Mesenchymal stem cell (in vitro differentiated cells and primary cell): ENCODE measurements around the gene GDF11.

ENCODE experiments used
- DNase-seq: peaks from one replicate; pipeline ENCODE4 v3.0.0-alpha.2; 2013
- H2AFZ ChIP-seq: one replicate; pipeline ENCODE4 v1.6.1; 2013; ENCODE audit warnings: low read depth, mild to moderate bottlenecking, control low read depth, inconsistent platforms, low read length, moderate library complexity
- H2AK5ac ChIP-seq: 2 replicates; pipeline ENCODE4 v1.6.1; 2013; ENCODE audit warnings: low read length, moderate library complexity, mild to moderate bottlenecking, inconsistent platforms; ENCODE audit not compliant: severe bottlenecking
- H2BK120ac ChIP-seq: one replicate; pipeline ENCODE4 v1.6.1; 2013; ENCODE audit warnings: low read depth, mild to moderate bottlenecking, inconsistent platforms, low read length, moderate library complexity
- H2BK12ac ChIP-seq, 2 experiments: one replicate each; pipeline ENCODE4 v1.6.1; 2013; ENCODE audit warnings: inconsistent platforms in 2 of 2, low read length in 2 of 2, mild to moderate bottlenecking in 2 of 2, moderate library complexity in 2 of 2, control low read depth in 1 of 2
- H2BK15ac ChIP-seq: one replicate; pipeline ENCODE4 v1.6.1; 2013; ENCODE audit warnings: mild to moderate bottlenecking, low read depth, inconsistent platforms; ENCODE audit not compliant: poor library complexity, severe bottlenecking
- H2BK5ac ChIP-seq: 2 replicates; pipeline ENCODE4 v1.6.1; 2013; ENCODE audit warnings: low read depth, mild to moderate bottlenecking, low read length, control low read depth, inconsistent platforms; ENCODE audit not compliant: poor library complexity, severe bottlenecking
- H3K14ac ChIP-seq, 2 experiments: one replicate each; pipeline ENCODE4 v1.6.1; 2013; ENCODE audit warnings: inconsistent platforms in 2 of 2, low read length in 2 of 2, control low read depth in 1 of 2, mild to moderate bottlenecking in 1 of 2, moderate library complexity in 1 of 2
- H3K18ac ChIP-seq, 2 experiments: one replicate each; pipeline ENCODE4 v1.6.1; 2013; ENCODE audit warnings: inconsistent platforms in 2 of 2, low read length in 2 of 2, control low read depth in 1 of 2, low read depth in 1 of 2, mild to moderate bottlenecking in 1 of 2
- H3K23ac ChIP-seq, 2 experiments: one replicate each; pipeline ENCODE4 v1.6.1; 2013; ENCODE audit warnings: inconsistent platforms in 2 of 2, low read length in 2 of 2, mild to moderate bottlenecking in 2 of 2, moderate library complexity in 2 of 2, control low read depth in 1 of 2
- H3K27ac ChIP-seq: 2 replicates; pipeline ENCODE4 v1.5.1; 2013; ENCODE audit warnings: mild to moderate bottlenecking, moderate library complexity, low read length, control low read depth, inconsistent platforms; ENCODE audit not compliant: poor library complexity, severe bottlenecking
- H3K27me3 ChIP-seq, 2 experiments: 2 replicates each; pipeline versions ENCODE4 v1.6.1 to v1.7.0; 2013; ENCODE audit warnings: low read length in 2 of 2, mild to moderate bottlenecking in 2 of 2, moderate library complexity in 2 of 2, control low read depth in 1 of 2, inconsistent platforms in 1 of 2; ENCODE audit not compliant: control insufficient read depth in 1 of 2, insufficient read depth in 1 of 2
- H3K36me3 ChIP-seq, 2 experiments: 2 replicates each; pipeline versions ENCODE4 v1.6.1 to v1.7.0; 2013; ENCODE audit warnings: low read length in 2 of 2, control low read depth in 1 of 2, inconsistent platforms in 1 of 2, low read depth in 1 of 2, mild to moderate bottlenecking in 1 of 2; ENCODE audit not compliant: insufficient read depth in 2 of 2, control insufficient read depth in 1 of 2
- H3K4ac ChIP-seq, 2 experiments: one replicate each; pipeline ENCODE4 v1.6.1; 2013; ENCODE audit warnings: inconsistent platforms in 2 of 2, low read length in 2 of 2, mild to moderate bottlenecking in 2 of 2, moderate library complexity in 2 of 2, control low read depth in 1 of 2, low read depth in 1 of 2
- H3K4me1 ChIP-seq: 2 replicates; pipeline ENCODE4 v1.6.1; 2013; ENCODE audit warnings: low read depth, low read length, control low read depth; ENCODE audit not compliant: control insufficient read depth, insufficient read depth
- H3K4me2 ChIP-seq: 2 replicates; pipeline ENCODE4 v1.6.1; 2013; ENCODE audit warnings: low read length, mild to moderate bottlenecking, inconsistent platforms; ENCODE audit not compliant: poor library complexity, severe bottlenecking
- H3K4me3 ChIP-seq, 2 experiments: 2 replicates each; pipeline versions ENCODE4 v1.5.1 to v1.7.0; 2013; ENCODE audit warnings: low read length in 2 of 2, mild to moderate bottlenecking in 2 of 2, control low read depth in 1 of 2, low read depth in 1 of 2; ENCODE audit not compliant: insufficient read depth in 1 of 2
- H3K79me1 ChIP-seq: replicated peaks from 2 replicates; pipeline ENCODE4 v1.6.1; 2013; ENCODE audit warnings: mild to moderate bottlenecking, control low read depth, low read length, inconsistent platforms; ENCODE audit not compliant: poor library complexity, severe bottlenecking
- H3K9ac ChIP-seq: 2 replicates; pipeline ENCODE4 v1.7.0; 2013; ENCODE audit warnings: mild to moderate bottlenecking, low read length, moderate library complexity
- H3K9me3 ChIP-seq: 2 replicates; pipeline ENCODE4 v1.7.0; 2013; ENCODE audit warnings: mild to moderate bottlenecking, low read length; ENCODE audit not compliant: control insufficient read depth
- H4K8ac ChIP-seq: one replicate; pipeline ENCODE4 v1.6.1; 2013; ENCODE audit warnings: inconsistent platforms, mild to moderate bottlenecking, low read length, moderate library complexity
- H4K91ac ChIP-seq: one replicate; pipeline ENCODE4 v1.6.1; 2013; ENCODE audit warnings: mild to moderate bottlenecking, low read length, inconsistent platforms
- WGBS: methylation state at CpG from one replicate; pipeline ENCODE4 v1.1.7; 2013; ENCODE audit warnings: mixed read lengths; 5-methylcytosine and 5-hydroxymethylcytosine counted together

GDF11 gene

DNA sequence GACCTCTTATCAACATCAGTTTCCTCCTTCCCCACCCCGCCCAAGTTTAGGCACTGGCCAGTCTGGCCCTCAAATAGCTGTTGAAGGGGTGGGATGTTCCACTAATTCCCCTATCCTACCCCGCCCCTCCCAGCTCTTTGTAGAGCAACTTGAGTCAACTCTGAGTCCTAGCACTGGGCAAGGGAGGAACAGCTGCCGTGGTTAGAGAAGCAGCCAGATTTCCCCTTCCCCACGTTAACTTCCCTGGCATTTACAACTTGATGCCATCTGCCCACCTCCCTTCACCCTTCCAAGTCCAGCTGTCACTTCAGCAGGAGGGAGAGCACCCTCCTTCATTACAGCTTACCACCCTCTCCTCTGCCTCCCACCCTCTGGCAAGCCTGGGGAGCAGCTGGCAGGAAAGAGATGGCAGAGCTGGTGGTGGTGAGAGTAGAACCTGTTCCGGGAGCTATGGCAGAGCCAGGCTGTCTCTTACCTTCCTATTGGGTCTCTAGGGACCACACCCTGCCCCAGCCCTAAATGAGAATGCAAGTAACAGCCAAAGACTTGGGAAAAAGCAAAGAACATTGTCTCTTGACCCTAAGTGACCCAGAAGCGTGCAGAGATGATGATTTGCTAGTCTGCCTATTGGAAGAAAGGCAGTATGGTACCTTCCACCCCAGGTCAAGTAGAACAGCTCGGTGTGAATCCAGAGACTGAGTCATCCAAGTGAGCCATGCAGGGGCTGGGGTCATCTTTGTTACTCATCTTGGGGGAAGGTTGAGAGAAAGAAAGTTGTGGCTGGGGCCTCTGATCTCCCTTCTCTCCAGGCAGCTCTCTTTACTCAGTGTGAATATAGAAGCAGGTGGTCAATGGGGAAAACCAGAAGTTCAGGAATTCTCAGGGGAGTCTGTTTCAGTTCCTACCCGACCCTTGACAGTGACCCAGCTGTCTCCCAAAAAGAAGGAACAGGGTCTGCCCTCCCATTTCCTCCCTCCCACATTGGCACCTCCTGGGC lies 25.6 kb upstream of the GDF11 start:
- H3K27me3 ChIP-seq: peaks cover 0 to 10% of the 10 kb centered on the region in 2 experiments
- no peak overlapping the region for H2BK120ac ChIP-seq

DNA sequence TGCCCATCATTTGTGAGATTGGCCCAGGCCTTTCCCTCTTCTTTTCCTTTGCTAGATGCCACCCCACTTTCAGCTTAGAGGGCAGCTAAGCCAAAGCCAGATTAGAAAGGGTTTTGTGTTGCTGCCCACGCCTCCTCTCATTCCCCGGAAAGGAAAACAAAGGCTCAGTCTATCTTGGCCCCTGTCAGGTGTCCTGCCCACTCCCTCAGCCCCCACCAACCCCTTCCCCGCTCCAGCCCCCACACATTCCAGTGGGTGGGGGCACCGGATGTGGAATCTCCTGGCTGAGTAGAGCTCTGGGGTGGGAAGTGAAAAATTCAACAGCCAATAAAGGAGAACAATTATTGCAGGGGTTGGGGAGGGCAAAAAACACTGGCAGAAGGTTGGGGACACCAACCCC lies 24.9 kb upstream of the GDF11 start:
- H3K4ac ChIP-seq: no peak overlapping the region
- H3K27ac ChIP-seq: peak overlapping the region; percentile 31
- DNase-seq: no peak
- H2BK12ac ChIP-seq: no peak overlapping the region
- H2AK5ac ChIP-seq: no peak overlapping the region
- H3K36me3 ChIP-seq: peaks cover 4 to 12% of the 10 kb centered on the region in 2 experiments
- no peak overlapping the region for H4K8ac ChIP-seq
- peak overlapping the region in 1 of 2 experiments; percentile 78 for H3K4me3 ChIP-seq
- H2AFZ ChIP-seq: no peak overlapping the region
- peaks cover 45% of the 10 kb centered on the region for H3K4me1 ChIP-seq
- WGBS: 67% methylated on average over 1 of the region's 4 CpGs
- no peak overlapping the region for H4K91ac ChIP-seq
- no peak overlapping the region for H3K14ac ChIP-seq
- H3K79me1 ChIP-seq: peaks cover 8% of the 10 kb centered on the region
- H3K4me2 ChIP-seq: peak overlapping the region; percentile 8
- H3K23ac ChIP-seq: no peak overlapping the region
- no peak overlapping the region for H3K18ac ChIP-seq
- H2BK15ac ChIP-seq: no peak overlapping the region
- peaks cover 0 to 3% of the 10 kb centered on the region in 2 experiments for H3K27me3 ChIP-seq
- no peak overlapping the region for H2BK5ac ChIP-seq
- peak overlapping the region; percentile 92 for H3K9ac ChIP-seq
- no peak overlapping the region for H2BK120ac ChIP-seq
- no peaks in the 10 kb centered on the region for H3K9me3 ChIP-seq

More for the DNA sequence above, 25.6 kb upstream of the GDF11 start:
- 33% methylated on average over 8 of the region's 8 CpGs for WGBS
- H3K9me3 ChIP-seq: no peaks in the 10 kb centered on the region
- H3K18ac ChIP-seq: no peak overlapping the region
- peak overlapping the region; percentile 85 for H3K4me2 ChIP-seq
- H3K23ac ChIP-seq: no peak overlapping the region
- H3K27ac ChIP-seq: peak overlapping the region; percentile 31
- H2AFZ ChIP-seq: peak overlapping the region; percentile 16
- H3K4me3 ChIP-seq: peak overlapping the region; percentile 11 to 78
- peak overlapping the region; percentile 45 for H4K8ac ChIP-seq
- no peak overlapping the region for H2BK15ac ChIP-seq
- peak overlapping the region; percentile 92 for H3K9ac ChIP-seq
- H4K91ac ChIP-seq: no peak overlapping the region
- peaks cover 45% of the 10 kb centered on the region for H3K4me1 ChIP-seq
- no peak overlapping the region for H2BK12ac ChIP-seq
- H3K14ac ChIP-seq: peak overlapping the region in 1 of 2 experiments; percentile 19
- H2AK5ac ChIP-seq: peak overlapping the region; percentile 40
- peak overlapping the region in 1 of 2 experiments; percentile 30 for H3K4ac ChIP-seq
- peaks cover 0 to 9% of the 10 kb centered on the region in 2 experiments for H3K36me3 ChIP-seq
- peaks cover 8% of the 10 kb centered on the region for H3K79me1 ChIP-seq
- H2BK5ac ChIP-seq: no peak overlapping the region
- DNase-seq: peak; percentile 77

DNA sequence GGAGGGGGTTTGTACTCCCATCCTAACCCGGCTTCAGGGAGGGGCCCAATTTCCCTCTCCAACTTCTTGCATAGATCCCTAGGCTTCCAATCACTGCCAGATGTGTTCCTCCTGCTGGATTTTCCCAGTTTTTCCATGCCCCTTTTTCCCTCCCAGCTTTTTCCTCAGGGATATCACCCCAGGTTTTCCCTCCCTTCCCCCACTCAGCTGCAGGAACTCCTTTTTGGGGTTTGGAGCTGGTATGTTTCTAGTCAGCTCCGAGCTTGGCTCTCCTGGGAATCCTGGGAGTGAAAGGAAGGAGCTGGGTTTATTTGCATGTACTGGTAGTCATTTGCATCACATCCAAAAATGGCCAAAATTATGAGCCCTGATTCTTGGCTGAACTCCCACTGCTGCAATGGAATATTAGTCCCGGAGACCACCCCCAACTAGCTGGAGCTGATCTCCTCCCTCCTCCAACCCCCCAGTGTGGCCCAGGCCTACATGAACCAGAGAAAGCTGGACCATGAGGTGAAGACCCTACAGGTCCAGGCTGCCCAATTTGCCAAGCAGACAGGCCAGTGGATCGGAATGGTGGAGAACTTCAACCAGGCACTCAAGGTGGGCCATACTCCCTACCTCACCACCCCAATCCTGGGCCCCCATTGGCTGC lies 24.2 kb upstream of the GDF11 start:
- Histone ChIP-seq H3K79me1 (peaks cover 8% of the 10 kb centered on the region), H3K14ac (no peak overlapping the region), H3K4me1 (peaks cover 47% of the 10 kb centered on the region), H3K9me3 (no peaks in the 10 kb centered on the region), H3K18ac (no peak overlapping the region), H2BK12ac (no peak overlapping the region), H3K4me3 (peak overlapping the region in 1 of 2 experiments; percentile 78), H2BK15ac (peak overlapping the region; percentile 41), H3K27me3 (no peaks in the 10 kb centered on the region), H2AK5ac (peak overlapping the region; percentile 46), H4K91ac (no peak overlapping the region), H2AFZ (no peak overlapping the region), H2BK120ac (no peak overlapping the region), H3K4ac (no peak overlapping the region), H3K4me2 (no peak overlapping the region), H3K9ac (peak overlapping the region; percentile 92), H3K36me3 (peaks cover 12 to 17% of the 10 kb centered on the region in 2 experiments), H2BK5ac (no peak overlapping the region), H4K8ac (no peak overlapping the region), H3K27ac (no peak overlapping the region), H3K23ac (no peak overlapping the region)
- DNase-seq: no peak
- WGBS: 97% methylated on average over 2 of the region's 4 CpGs

DNA sequence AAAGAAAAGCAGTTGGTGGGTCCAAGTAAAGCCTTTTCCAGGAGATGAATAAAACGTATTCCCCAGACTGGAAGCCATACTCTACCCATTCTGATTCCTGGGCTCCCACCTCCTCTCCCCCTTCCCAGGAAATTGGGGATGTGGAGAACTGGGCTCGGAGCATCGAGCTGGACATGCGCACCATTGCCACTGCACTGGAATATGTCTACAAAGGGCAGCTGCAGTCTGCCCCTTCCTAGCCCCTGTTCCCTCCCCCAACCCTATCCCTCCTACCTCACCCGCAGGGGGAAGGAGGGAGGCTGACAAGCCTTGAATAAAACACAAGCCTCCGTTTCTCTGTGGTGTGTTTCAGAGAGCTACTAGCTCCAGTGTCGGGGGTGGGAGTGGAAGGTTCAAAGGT lies 23.6 kb upstream of the GDF11 start:
- Histone ChIP-seq H4K8ac (no peak overlapping the region), H3K9ac (peak overlapping the region; percentile 92), H3K9me3 (no peaks in the 10 kb centered on the region), H2BK15ac (peak overlapping the region; percentile 41), H2BK5ac (no peak overlapping the region), H3K27me3 (no peaks in the 10 kb centered on the region), H2BK120ac (no peak overlapping the region), H3K36me3 (peaks cover 18 to 24% of the 10 kb centered on the region in 2 experiments), H3K14ac (no peak overlapping the region), H2AFZ (no peak overlapping the region), H3K4me2 (no peak overlapping the region), H4K91ac (no peak overlapping the region), H3K4me1 (peaks cover 53% of the 10 kb centered on the region), H3K18ac (no peak overlapping the region), H3K27ac (no peak overlapping the region), H3K79me1 (peaks cover 13% of the 10 kb centered on the region), H2BK12ac (no peak overlapping the region), H3K4me3 (peak overlapping the region in 1 of 2 experiments; percentile 78), H2AK5ac (no peak overlapping the region), H3K4ac (no peak overlapping the region), H3K23ac (no peak overlapping the region)
- no peak for DNase-seq
- WGBS: 98% methylated on average over 6 of the region's 7 CpGs
